Measurements from ENCODE around the gene ITGB4.

Gene ITGB4

DNA sequence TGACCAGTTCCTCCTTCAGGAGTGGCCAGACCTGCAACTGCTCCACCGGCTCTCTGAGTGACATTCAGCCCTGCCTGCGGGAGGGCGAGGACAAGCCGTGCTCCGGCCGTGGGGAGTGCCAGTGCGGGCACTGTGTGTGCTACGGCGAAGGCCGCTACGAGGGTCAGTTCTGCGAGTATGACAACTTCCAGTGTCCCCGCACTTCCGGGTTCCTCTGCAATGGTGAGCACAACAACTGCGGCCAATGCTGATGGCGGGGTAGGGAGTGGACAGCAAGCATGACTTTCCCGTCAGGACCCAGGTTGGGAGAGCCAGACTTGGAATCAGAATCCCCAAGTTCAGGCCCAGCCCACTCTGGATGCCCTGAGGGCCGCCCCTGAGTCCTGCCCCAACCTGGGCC, 12.2 kb downstream of the ITGB4 start:
- no peak for DNase-seq

DNA sequence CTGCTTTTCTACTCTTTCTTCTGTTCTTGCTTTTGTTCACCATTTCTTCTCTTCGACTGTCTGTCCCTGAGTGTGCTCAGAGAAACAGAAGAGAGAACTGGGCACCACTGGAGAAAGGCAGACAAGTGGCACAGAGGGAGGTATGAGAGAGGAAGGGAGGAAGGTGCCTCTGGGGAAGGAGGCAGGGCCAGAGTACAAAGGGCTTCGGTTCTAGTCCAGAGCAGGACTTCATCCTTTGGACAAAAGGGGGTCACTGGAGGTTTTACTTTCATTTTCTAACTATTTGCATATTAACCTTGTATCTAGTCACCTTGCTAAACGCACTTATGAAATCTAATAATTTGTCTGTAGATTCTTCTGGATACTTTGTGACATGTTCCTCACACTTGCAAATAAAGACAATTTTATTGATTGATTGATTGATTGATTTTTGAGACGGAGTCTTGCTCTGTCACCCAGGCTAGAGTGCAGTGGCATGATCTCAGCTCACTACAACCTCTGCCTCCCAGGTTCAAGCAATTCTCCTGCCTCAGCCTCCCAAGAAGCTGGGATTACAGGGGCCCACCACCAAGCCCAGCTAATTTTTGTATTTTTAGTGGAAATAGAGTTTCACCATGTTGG, 13.5 kb downstream of the ITGB4 start:
- no peak for DNase-seq

DNA sequence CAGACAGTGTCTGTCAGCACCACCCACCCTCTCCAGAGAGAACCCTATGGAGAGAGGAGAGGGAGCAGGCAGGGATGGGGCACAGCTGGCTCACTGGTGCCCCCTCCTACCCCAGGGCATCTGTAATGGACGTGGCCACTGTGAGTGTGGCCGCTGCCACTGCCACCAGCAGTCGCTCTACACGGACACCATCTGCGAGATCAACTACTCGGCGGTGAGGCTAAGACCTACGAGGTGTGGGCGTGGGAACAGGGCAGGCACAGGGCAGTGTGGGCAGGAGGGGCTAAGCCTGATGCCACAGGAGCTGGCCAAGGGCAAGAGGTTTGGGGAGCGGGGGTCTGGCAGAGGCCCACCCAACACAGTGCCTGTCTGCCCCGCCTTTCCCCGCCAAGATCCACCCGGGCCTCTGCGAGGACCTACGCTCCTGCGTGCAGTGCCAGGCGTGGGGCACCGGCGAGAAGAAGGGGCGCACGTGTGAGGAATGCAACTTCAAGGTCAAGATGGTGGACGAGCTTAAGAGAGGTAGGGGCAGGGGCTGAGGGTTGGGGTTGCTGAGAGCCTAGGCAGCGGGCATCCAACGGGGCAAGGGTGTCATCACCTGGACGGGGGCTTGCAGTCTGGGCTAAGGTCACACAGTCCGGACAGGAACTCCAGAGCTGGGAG, 15.0 kb downstream of the ITGB4 start:
- no peak for DNase-seq

DNA sequence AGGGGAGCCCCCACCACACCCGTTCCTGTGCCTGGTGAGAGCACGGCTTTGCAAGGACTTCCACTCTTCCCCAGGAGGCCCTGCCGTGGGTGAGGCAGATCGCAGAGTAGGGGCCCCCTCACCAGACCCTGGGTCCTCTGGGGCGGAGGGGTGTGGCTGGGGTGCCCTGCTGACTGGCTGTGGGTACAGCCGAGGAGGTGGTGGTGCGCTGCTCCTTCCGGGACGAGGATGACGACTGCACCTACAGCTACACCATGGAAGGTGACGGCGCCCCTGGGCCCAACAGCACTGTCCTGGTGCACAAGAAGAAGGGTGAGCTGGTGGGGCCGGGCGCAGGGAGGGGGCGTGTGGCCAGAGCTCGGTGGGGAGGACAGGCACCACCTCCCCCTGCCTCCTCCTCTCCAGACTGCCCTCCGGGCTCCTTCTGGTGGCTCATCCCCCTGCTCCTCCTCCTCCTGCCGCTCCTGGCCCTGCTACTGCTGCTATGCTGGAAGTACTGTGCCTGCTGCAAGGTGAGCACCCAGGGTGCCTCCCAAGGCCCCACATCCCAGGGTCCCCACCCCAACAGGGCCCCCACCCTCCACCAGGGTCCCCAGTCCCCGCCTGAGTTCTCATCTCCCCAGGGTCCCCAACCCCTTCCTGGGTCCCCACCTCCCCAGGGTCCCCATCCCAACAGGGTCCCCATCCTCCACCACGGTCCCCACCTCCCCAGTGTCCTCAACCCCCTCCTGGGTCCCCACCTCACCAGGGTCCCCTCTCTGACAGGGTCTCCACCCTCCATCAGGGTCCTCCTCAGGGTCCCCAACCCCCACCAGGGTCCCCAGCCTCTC, 16.1 kb downstream of the ITGB4 start:
- DNase-seq: no peak

DNA sequence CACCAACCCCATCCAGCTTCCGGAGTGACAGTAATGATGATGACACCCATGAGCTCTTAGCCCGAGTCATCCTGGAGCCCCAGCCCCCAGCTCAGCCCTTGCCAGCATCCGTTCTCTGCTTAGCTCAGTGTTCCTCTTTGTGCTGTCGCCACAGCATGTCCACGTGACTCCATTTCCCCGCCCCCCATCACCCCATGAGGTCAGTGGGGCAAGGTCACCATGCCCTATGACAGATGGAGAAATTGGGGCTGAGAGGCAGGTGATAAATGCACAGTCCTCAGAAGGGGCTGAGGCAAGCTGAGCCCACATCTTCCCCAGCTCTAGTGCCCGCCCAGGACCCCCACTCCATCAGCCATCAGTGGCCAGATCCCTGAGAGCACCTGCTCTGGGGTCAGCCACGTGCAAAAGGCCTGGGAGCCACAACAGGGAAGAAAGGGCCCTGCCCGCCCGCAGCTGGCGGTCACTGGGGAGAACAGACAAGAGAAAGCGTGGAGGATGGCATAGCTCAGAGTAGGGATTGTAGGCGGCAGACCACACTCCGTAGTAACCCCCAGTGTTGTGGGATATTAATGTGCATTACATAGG, 17.1 kb downstream of the ITGB4 start:
- peak; percentile 31 for DNase-seq

DNA sequence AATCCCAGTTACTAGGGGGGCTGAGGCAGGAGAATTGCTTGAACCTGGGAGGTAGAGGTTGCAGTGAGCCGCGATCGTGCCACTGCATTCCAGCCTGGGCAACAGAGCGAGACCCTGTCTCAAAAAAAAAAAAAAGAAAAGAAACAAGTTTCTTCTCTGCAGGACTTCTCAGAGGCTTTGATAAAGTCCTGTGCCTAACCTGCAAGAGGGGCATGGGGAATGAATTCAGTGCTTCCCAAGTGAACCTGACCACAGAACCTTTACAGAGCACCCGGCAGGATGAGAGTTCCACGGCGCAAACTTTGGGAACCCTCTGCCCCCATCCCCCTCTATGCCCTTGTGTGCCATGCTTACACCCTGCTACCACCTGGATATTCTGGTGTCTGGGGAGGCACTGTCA, 17.9 kb downstream of the ITGB4 start:
- DNase-seq: no peak

DNA sequence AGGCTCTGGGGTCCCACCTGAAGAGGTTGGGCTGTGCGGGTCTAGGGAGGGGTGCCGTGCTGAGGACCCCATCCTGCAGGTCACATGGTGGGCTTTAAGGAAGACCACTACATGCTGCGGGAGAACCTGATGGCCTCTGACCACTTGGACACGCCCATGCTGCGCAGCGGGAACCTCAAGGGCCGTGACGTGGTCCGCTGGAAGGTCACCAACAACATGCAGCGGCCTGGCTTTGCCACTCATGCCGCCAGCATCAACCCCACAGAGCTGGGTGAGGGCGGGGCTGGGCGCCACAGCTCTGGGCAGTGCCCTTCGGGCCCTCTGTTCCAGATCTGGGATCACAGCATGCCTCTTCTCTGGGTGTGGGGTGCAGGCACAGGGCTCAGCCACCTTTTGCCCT, 18.5 kb downstream of the ITGB4 start:
- no peak for DNase-seq

DNA sequence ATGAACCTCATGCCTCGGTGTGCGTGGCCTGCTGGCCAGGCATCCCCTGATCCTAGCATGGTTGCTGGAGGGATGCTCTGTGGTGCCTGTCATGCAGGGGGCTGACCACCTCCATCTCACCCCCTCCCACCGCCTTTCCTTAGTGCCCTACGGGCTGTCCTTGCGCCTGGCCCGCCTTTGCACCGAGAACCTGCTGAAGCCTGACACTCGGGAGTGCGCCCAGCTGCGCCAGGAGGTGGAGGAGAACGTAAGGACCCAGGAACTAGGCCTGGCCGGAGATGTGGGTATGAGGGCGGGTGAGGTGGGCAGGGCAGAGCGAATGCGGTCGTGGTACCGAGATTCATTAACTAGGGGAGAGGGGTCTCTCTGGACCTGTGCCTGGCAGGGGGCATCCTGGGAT, 19.0 kb downstream of the ITGB4 start:
- DNase-seq: no peak

DNA sequence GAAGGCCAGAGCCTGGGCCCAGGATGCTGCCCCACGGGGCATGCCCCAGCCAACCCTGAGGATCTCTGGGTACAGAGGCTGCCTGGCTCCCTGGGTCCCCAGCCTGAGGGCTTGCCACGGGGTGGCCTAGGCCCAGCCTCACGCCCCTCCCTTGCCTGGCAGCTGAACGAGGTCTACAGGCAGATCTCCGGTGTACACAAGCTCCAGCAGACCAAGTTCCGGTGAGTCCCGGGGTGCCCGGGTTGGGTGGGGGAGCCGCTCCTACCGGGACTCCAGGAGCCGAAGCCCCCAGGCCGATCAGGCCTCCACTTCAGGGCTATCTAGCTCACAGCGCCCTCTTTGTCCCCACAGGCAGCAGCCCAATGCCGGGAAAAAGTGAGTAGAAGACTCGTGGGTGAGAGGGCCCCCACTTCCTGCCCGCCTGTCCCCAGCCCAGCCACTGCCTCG, 19.4 kb downstream of the ITGB4 start:
- no peak for DNase-seq

DNA sequence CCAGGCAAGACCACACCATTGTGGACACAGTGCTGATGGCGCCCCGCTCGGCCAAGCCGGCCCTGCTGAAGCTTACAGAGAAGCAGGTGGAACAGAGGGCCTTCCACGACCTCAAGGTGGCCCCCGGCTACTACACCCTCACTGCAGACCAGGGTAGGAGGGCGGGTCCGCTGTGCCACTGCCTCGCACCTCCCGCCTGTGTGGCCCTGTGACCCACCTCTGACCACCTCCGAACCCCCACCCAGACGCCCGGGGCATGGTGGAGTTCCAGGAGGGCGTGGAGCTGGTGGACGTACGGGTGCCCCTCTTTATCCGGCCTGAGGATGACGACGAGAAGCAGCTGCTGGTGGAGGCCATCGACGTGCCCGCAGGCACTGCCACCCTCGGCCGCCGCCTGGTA, 21.1 kb downstream of the ITGB4 start:
- no peak for DNase-seq

DNA sequence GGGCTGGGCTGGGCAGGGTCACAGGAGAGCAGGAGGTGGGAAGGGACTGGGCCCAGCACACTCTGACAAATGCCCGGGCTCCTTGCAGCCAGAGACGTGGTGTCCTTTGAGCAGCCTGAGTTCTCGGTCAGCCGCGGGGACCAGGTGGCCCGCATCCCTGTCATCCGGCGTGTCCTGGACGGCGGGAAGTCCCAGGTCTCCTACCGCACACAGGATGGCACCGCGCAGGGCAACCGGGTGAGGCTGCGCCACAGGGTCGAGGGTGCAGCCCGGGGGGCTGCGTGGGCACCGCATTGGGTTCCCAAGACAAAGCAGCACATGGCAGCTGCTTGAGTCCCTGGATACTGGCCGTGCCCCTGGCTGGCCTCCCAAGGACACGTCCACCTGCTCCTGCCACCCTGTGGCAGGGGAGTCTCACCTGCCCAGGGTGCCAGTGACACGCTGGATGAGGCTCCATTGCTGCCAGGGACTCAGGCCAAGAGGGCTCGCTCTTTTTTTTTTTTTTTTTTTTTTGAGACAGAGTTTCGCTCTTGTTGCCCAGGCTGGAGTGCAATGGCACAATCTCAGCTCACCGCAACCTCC, 22.5 kb downstream of the ITGB4 start:
- no peak for DNase-seq

DNA sequence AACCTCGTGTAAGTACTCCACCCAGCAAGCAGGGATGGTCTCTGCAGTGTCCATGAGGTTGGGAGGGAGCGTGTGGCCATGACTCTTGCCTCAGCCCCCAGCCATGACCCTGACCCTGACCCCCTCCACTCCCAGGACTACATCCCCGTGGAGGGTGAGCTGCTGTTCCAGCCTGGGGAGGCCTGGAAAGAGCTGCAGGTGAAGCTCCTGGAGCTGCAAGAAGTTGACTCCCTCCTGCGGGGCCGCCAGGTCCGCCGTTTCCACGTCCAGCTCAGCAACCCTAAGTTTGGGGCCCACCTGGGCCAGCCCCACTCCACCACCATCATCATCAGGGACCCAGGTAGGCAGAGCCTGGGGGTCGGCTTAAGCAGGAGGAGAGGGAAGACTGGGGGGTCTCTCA, 27.4 kb downstream of the ITGB4 start:
- DNase-seq: no peak

DNA sequence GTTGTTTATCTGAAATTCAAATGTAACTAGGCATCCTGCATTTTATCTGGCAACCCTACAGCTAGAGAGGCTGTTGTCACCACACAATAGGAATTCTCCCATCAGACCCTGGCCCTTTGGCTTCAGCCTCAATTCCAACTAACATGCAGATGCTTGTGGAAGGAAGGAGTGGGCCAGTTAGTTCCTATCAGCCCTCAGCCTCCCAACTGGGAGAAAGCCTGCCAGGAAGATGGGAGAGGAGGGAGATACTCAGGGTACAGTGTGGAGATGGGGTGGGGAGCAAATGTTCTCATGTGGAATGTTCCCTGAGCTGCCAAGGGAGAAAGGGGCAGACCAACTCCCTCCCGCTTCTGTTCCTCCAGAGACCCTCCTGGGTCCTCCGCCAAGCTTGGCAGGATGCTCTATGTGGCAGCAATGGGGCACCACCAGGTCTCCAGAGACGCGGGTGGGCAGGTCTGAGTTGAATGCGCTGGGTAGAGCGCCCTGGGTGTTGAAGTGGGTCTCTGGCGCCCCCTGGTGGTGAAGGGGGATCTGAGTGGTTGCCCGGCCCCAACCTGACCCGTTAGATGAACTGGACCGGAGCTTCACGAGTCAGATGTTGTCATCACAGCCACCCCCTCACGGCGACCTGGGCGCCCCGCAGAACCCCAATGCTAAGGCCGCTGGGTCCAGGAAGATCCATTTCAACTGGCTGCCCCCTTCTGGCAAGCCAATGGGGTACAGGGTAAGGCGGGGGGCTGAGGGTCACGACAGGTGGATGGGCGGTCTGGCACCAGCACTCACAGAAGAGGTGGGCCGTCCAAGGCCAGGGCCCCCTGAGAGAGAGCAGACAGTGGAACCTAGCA, 28.5 kb downstream of the ITGB4 start:
- DNase-seq: peak; percentile 81

DNA sequence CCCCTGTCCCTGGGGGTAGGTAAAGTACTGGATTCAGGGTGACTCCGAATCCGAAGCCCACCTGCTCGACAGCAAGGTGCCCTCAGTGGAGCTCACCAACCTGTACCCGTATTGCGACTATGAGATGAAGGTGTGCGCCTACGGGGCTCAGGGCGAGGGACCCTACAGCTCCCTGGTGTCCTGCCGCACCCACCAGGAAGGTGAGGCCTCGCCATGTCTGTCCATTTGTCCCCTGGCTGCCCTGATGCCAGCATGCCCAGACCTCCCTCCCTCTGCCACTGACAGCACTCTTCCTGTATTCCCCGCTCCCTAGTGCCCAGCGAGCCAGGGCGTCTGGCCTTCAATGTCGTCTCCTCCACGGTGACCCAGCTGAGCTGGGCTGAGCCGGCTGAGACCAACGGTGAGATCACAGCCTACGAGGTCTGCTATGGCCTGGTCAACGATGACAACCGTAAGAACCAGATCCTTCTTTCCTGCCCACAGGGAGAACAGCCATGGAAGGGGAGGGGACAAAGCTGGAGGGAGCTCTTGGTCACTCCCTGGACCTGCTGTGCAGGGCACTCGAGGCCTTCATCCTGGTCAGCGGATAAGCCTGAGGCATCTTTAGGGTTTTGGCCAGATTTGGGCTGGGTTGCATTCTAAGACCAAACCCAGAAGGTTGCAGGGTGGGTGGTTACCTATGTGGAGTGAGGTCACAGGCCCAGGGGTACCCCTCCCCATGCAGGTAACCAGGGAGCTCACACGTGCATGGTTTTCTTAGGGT, 29.6 kb downstream of the ITGB4 start:
- DNase-seq: no peak

DNA sequence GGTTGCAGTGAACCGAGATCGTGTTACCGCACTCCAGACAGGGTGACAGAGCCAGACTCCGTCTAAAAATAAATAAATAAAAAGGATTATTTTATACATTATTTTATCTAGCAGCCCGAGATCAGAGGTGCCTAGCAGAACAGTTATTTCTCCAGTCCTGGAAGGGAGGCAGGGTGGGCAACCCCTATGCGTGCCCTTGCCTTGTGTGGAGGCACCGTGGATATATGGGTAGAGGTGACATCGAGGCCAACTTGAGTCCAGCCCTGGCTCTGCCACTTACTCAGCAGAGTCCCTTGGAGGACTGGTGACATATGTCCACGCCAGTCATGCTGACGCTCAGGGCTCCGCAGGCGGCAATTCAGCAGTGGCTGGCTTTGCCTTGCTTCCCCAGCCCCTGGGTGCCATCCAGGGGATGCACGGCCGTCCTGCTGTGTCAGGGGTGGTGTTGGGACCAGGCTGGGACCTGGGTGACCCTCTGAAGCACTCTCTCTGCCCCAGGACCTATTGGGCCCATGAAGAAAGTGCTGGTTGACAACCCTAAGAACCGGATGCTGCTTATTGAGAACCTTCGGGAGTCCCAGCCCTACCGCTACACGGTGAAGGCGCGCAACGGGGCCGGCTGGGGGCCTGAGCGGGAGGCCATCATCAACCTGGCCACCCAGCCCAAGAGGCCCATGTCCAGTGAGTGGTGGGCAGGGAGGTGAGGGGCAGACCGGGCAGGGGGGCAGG, 30.6 kb downstream of the ITGB4 start:
- no peak for DNase-seq

DNA sequence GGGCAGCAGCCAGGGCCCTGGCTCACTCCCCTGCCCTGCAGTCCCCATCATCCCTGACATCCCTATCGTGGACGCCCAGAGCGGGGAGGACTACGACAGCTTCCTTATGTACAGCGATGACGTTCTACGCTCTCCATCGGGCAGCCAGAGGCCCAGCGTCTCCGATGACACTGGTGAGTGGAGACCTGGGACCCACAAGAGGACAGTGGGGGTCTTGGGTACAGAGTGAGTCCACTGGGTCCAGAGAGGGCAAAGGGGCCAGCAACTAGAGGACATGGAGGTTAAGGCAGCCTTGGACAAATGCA, 31.1 kb downstream of the ITGB4 start:
- no peak for DNase-seq

DNA sequence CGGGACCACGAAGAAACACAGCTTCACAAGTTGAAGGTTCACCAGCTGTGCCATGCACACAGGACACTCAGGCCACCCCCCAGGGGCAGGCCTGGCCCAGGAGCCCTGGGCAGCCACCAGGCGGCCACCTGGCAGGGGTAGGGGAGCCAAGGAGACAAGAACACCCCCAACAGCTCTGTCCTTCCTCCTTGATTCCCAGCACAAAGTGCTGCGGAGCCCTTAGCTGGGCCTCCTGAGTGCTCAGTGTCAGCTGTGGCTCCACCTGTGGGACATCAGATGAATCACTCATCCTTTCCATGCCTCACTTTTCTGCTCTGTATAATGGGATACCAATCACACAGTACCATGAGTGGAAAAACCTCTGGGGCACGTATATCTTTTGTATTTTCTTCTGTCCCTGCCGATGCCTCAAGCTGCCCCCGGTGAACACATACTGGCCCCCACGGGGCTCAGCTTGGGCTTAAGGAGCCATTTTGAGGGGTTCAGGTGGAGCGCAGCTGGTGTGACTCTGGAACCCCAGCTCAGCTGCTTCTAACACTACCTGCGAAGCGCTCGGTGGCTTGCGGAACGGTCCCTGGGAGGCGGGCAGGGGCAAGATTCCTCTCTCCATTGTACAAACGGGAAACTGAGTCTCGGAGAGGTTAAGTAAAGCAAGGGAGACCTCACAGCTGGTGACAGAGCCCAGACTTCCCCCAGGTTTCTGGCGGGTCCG, 31.7 kb downstream of the ITGB4 start:
- peak; percentile 52 for DNase-seq

DNA sequence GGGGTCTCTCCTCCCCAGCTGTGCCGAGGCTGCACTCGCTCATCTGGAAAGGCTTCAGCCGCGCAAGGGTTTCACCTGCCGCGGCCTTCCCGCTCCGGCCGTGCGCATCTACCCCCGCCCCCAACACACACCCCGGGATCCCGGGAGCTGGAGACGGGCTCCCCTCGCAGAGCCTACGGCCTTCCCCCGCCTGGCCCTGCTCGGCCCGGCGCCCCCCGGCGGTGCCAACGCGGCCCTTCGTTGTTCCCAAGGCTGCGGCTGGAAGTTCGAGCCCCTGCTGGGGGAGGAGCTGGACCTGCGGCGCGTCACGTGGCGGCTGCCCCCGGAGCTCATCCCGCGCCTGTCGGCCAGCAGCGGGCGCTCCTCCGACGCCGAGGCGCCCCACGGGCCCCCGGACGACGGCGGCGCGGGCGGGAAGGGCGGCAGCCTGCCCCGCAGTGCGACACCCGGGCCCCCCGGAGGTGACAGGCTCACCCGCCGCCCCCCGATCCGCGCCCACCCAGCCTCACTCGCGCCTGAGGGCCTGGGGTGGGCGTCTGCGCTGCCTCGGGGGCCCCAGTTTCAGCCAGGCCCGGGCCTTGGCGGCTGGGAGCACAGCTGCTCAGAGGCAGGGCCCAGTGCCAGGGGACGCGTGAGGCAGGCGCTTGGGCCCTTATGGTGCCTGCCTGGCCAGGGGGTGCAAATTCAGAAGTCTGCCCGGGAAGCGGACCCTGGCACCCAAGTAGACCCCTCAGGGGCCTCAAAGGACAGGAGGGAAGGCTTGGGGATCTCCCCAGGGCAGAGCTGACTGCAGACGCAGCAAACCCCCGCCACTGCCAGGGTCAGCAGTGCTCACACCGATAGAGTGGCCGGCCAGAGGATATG, 32.5 kb downstream of the ITGB4 start:
- peak; percentile 72 for DNase-seq

Measured in hematopoietic multipotent progenitor cell treated with erythropoietin and hydrocortisone succinate and interleukin-3 and kit ligand, for 8 days (in vitro differentiated cells).